DOHH2 (cell line): ENCODE results near the gene SEMA3A.

Source experiments
- H3F3A ChIP-seq: fragments of 200-600 bp; sonication (generic), shearing (Covaris generic); 2 replicates; pipeline ENCODE4 v1.6.0; 2016; ENCODE audit warnings: antibody characterized with exemption, mild to moderate bottlenecking; ENCODE audit not compliant: control insufficient read depth, insufficient read depth
- H3K27ac ChIP-seq: fragments of 200-600 bp; sonication (generic); 2 replicates; pipeline ENCODE4 v1.5.1; 2014; ENCODE audit warnings: low read depth, mild to moderate bottlenecking, low read length, moderate library complexity
- H3K27me3 ChIP-seq: fragments of 200-600 bp; sonication (generic); 2 replicates; pipeline ENCODE4 v1.6.1; 2014; ENCODE audit warnings: mild to moderate bottlenecking, low read length, mixed read lengths; ENCODE audit not compliant: control insufficient read depth
- H3K36me3 ChIP-seq: fragments of 200-600 bp; sonication (generic); 2 replicates; pipeline ENCODE4 v1.6.1; 2014; ENCODE audit warnings: mild to moderate bottlenecking, low read length, moderate library complexity, mixed read lengths; ENCODE audit not compliant: control insufficient read depth
- H3K4me1 ChIP-seq: fragments of 200-600 bp; sonication (generic); 2 replicates; pipeline ENCODE4 v1.6.1; 2014; ENCODE audit warnings: mild to moderate bottlenecking, low read length, mixed read lengths; ENCODE audit not compliant: control insufficient read depth
- H3K4me2 ChIP-seq: fragments of 200-600 bp; sonication (generic); 2 replicates; pipeline ENCODE4 v1.6.0; 2014; ENCODE audit warnings: mild to moderate bottlenecking, low read length, moderate library complexity
- H3K4me3 ChIP-seq: fragments of 200-600 bp; sonication (generic); 2 replicates; pipeline ENCODE4 v1.5.1; 2014; ENCODE audit warnings: mild to moderate bottlenecking, low read length, mixed read lengths
- H3K79me2 ChIP-seq: fragments of 200-600 bp; sonication (generic); 2 replicates; pipeline ENCODE4 v1.6.1; 2014; ENCODE audit warnings: mild to moderate bottlenecking, low read length, mixed read lengths; ENCODE audit not compliant: control insufficient read depth
- H3K9me2 ChIP-seq: fragments of 200-600 bp; sonication (generic); replicated peaks from 2 replicates; pipeline ENCODE4 v1.6.1; 2014; ENCODE audit warnings: mild to moderate bottlenecking, low read length, mixed read lengths; ENCODE audit not compliant: control insufficient read depth
- H3K9me3 ChIP-seq: fragments of 200-600 bp; sonication (generic); 2 replicates; pipeline ENCODE4 v1.6.1; 2014; ENCODE audit warnings: antibody characterized with exemption, low read length, mixed read lengths; ENCODE audit not compliant: control insufficient read depth, insufficient read depth
- H4K20me1 ChIP-seq: fragments of 200-600 bp; sonication (generic); 2 replicates; pipeline ENCODE4 v1.6.0; 2014; ENCODE audit warnings: low read depth, mild to moderate bottlenecking, antibody characterized with exemption, low read length, moderate library complexity; ENCODE audit not compliant: control insufficient read depth, insufficient read depth
- EZH2phosphoT487 ChIP-seq: fragments of 200-600 bp; sonication (generic); IDR thresholded peaks from 2 replicates; pipeline ENCODE4 v1.6.1; 2017; ENCODE audit warnings: borderline replicate concordance, mild to moderate bottlenecking, antibody characterized with exemption, low read length, moderate library complexity, mixed read lengths
- TF ChIP-seq, protein P1 (sequence below): fragments of 200-600 bp; sonication (generic); IDR thresholded peaks from one replicate; pipeline ENCODE4 v1.5.1; 2014; ENCODE audit warnings: antibody characterized with exemption, mild to moderate bottlenecking, low read depth, low read length; ENCODE audit not compliant: poor library complexity, severe bottlenecking

The SEMA3A gene

DNA sequence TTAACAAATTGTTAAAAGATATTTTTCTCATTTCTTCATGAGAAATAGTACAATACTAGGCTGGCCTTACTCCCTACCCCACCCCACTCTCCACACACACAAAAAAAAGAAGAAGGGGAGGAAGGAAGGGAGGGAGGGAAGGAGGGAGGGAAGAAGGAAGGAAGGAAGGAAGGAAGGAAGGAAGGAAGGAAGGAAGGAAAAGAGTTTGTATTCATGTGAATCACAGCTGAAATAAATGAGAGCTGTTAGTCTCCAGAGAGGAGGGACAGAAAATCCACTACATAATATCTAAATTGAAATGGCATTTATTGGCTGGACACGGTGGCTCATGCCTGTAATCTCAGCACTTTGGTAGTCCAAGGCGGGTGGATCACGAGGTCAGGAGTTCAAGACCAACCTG is 57.8 kb downstream of the SEMA3A start:
- no peak overlapping the region for H3K27ac ChIP-seq
- H3K4me1 ChIP-seq, result no peaks in the 10 kb centered on the region
- H3K36me3 ChIP-seq, result no peaks in the 10 kb centered on the region
- no peaks in the 10 kb centered on the region for H3K27me3 ChIP-seq
- TF ChIP-seq, protein P1, sequence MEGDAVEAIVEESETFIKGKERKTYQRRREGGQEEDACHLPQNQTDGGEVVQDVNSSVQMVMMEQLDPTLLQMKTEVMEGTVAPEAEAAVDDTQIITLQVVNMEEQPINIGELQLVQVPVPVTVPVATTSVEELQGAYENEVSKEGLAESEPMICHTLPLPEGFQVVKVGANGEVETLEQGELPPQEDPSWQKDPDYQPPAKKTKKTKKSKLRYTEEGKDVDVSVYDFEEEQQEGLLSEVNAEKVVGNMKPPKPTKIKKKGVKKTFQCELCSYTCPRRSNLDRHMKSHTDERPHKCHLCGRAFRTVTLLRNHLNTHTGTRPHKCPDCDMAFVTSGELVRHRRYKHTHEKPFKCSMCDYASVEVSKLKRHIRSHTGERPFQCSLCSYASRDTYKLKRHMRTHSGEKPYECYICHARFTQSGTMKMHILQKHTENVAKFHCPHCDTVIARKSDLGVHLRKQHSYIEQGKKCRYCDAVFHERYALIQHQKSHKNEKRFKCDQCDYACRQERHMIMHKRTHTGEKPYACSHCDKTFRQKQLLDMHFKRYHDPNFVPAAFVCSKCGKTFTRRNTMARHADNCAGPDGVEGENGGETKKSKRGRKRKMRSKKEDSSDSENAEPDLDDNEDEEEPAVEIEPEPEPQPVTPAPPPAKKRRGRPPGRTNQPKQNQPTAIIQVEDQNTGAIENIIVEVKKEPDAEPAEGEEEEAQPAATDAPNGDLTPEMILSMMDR, result no peak
- TF ChIP-seq EZH2phosphoT487, result no peak
- H3K4me3 ChIP-seq, result no peak overlapping the region
- H3K9me2 ChIP-seq, result no peaks in the 10 kb centered on the region
- H3K4me2 ChIP-seq, result no peak overlapping the region
- no peaks in the 10 kb centered on the region for H3K79me2 ChIP-seq
- no peaks in the 10 kb centered on the region for H3F3A ChIP-seq
- no peaks in the 10 kb centered on the region for H3K9me3 ChIP-seq
- H4K20me1 ChIP-seq, result no peaks in the 10 kb centered on the region

DNA sequence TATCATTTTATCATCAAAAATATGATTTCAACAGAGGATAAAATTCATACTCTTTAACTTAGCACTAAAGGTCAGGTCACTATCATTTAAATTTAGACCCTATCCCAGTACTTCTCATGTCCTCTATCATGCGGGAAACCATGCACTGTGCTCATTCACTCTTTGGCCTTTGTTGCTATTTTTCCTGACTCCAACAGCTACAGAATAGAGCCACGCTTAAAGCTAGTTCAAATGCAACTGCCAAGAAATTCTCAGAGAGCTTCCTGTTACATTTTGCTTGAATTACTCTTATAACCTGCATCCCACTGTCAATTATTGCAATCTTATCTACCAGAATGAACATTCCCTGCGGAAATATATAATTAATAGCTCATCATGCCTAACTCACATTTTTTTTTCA is 58.3 kb downstream of the SEMA3A start:
- no peaks in the 10 kb centered on the region for H3K9me2 ChIP-seq
- no peaks in the 10 kb centered on the region for H3F3A ChIP-seq
- H3K27me3 ChIP-seq, result no peaks in the 10 kb centered on the region
- H3K79me2 ChIP-seq, result no peaks in the 10 kb centered on the region
- no peaks in the 10 kb centered on the region for H3K4me1 ChIP-seq
- no peaks in the 10 kb centered on the region for H3K36me3 ChIP-seq
- H3K4me3 ChIP-seq, result no peak overlapping the region
- H3K9me3 ChIP-seq, result no peaks in the 10 kb centered on the region
- TF ChIP-seq, protein P1, result no peak
- no peak for TF ChIP-seq EZH2phosphoT487
- no peaks in the 10 kb centered on the region for H4K20me1 ChIP-seq
- H3K27ac ChIP-seq, result no peak overlapping the region
- H3K4me2 ChIP-seq, result no peak overlapping the region

DNA sequence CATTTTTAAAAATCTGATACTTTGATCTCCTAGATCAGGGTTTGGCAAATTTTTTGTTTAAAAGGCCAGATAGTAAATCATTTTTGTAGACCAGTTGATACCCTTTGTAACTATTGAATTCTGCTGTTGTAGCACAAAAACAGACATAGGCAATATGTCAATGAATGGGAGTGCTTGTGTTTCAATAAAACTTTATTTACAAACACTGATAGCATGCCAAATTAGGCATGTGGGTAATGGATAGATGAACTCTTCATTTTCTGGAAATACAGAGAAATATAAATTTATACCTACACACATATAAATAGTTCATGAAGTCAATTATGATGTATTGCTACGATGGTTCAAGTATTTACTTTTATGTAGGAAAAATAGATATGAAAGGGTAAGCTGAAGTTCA is 60.4 kb downstream of the SEMA3A start:
- H3K9me3 ChIP-seq, result no peaks in the 10 kb centered on the region
- no peaks in the 10 kb centered on the region for H3F3A ChIP-seq
- H3K79me2 ChIP-seq, result no peaks in the 10 kb centered on the region
- peaks cover under 1% of the 10 kb centered on the region; the same call in 1 of the 2 replicates for H3K9me2 ChIP-seq
- no peak overlapping the region for H3K4me2 ChIP-seq
- no peak overlapping the region for H3K27ac ChIP-seq
- TF ChIP-seq, protein P1, result no peak
- no peak for TF ChIP-seq EZH2phosphoT487
- H3K36me3 ChIP-seq, result no peaks in the 10 kb centered on the region
- no peaks in the 10 kb centered on the region for H3K27me3 ChIP-seq
- no peaks in the 10 kb centered on the region for H3K4me1 ChIP-seq
- no peak overlapping the region for H3K4me3 ChIP-seq
- no peaks in the 10 kb centered on the region for H4K20me1 ChIP-seq

DNA sequence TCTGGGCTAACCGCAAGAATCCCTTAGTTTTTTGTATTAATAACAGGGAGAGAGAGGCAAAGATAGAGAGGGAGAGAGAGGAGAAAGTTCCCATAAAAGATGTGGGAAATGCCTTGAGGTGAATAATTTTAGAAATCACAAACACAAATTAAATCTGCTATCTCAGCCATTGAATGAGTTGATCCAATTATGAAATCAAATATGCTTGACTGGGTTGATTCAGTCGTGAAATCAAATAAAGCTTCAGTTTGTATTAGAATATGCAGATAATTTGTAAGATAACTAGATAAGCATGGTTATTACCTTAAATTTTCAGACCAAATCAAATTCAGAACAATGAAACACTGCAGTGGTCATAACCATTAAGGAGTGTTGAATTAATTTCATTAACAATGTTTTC is 68.9 kb downstream of the SEMA3A start:
- no peak overlapping the region for H3K4me2 ChIP-seq
- H3K9me2 ChIP-seq, result peaks cover 3% of the 10 kb centered on the region; the same call in 1 of the 2 replicates

More for the DNA sequence above, 68.9 kb downstream of the SEMA3A start:
- Histone ChIP-seq H4K20me1 (no peaks in the 10 kb centered on the region), H3K27me3 (no peaks in the 10 kb centered on the region), H3K36me3 (no peaks in the 10 kb centered on the region), H3F3A (no peaks in the 10 kb centered on the region), H3K4me3 (no peak overlapping the region), H3K79me2 (no peaks in the 10 kb centered on the region), H3K4me1 (no peaks in the 10 kb centered on the region), H3K9me3 (no peaks in the 10 kb centered on the region), H3K27ac (no peak overlapping the region)
- TF ChIP-seq, protein P1, result no peak
- no peak for TF ChIP-seq EZH2phosphoT487
